Measurements from ENCODE around the gene MAGOHB.

DNA sequence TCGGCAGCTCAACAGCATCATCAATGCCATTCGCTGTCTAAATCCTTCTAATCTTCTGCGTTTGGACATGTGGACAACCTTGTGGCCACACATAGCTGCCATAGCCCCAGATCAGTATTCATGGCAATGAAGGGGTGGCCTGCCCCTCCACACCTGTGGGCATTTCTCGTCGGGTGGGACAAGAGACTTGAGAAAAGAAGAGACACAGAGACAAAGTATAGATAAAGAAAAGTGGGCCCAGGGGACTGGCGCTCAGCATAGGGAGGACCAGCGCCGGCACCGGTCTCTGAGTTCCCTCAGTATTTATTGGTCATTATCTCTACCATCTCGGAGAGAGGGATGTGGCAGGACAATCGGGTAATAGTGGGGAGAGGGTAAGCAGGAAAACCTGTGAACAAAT is 42.3 kb downstream of the MAGOHB start:
- TF ChIP-seq, protein P1, sequence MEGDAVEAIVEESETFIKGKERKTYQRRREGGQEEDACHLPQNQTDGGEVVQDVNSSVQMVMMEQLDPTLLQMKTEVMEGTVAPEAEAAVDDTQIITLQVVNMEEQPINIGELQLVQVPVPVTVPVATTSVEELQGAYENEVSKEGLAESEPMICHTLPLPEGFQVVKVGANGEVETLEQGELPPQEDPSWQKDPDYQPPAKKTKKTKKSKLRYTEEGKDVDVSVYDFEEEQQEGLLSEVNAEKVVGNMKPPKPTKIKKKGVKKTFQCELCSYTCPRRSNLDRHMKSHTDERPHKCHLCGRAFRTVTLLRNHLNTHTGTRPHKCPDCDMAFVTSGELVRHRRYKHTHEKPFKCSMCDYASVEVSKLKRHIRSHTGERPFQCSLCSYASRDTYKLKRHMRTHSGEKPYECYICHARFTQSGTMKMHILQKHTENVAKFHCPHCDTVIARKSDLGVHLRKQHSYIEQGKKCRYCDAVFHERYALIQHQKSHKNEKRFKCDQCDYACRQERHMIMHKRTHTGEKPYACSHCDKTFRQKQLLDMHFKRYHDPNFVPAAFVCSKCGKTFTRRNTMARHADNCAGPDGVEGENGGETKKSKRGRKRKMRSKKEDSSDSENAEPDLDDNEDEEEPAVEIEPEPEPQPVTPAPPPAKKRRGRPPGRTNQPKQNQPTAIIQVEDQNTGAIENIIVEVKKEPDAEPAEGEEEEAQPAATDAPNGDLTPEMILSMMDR (IDR thresholded peaks at IDR 0.05; ENCODE audit: low read depth, low read length) = no peak
- no peak for TF ChIP-seq EZH2phosphoT487 (IDR thresholded peaks at IDR 0.05; ENCODE audit: low read depth)
